IMR-90 (cell line): Measurements from ENCODE around the gene PYDC1. TPM values are rescaled to one million over a fixed set of nuclear protein-coding genes. Genes with fewer than 3 reads are reported as not detected.

ENCODE experiments used
- ATAC-seq: fragments of 200-7000 bp; cut with Tn5 transposase; 2 replicates; pipeline ENCODE4 v1.9.1; 2020; ENCODE audit warnings: low read depth, mild to moderate bottlenecking, moderate library complexity
- BruUV-seq: library from RNA; stranded (reverse); fragments of 400-500 nt; replicated peaks from 2 replicates; lab custom pipeline; 2021; lab: Mats Ljungman, UMichigan
- CTCF ChIA-PET: fragments of 300-600 bp; formaldehyde crosslinking; extraction: SDS; loops from one replicate; lab custom pipeline; 2021; ENCODE audit warnings: antibody characterized with exemption; lab: Yijun Ruan, JAX
- POLR2A ChIA-PET: fragments of 300-600 bp; sonication (Branson Sonifier 250); formaldehyde crosslinking; loops from one replicate; lab custom pipeline; 2022; ENCODE audit warnings: antibody characterized with exemption; ENCODE audit not compliant: unreplicated experiment; lab: Charles Lee
- DNase-seq: peaks from one replicate; pipeline ENCODE4 v3.0.0; 2013
- H2AFZ ChIP-seq: replicated peaks from 2 replicates; pipeline ENCODE3; 2013; ENCODE audit warnings: low read length, mild to moderate bottlenecking; ENCODE audit not compliant: poor library complexity
- H2AK5ac ChIP-seq: 2 replicates; pipeline ENCODE4 v1.6.1; 2013; ENCODE audit warnings: low read depth, low read length, inconsistent platforms
- H2AK9ac ChIP-seq: replicated peaks from 2 replicates; pipeline ENCODE3; 2013; ENCODE audit warnings: mild to moderate bottlenecking, low read depth, low read length, moderate library complexity; ENCODE audit not compliant: poor library complexity
- H2BK120ac ChIP-seq: 2 replicates; pipeline ENCODE4 v1.6.1; 2013; ENCODE audit warnings: low read depth, low read length, inconsistent platforms
- H2BK15ac ChIP-seq: 3 replicates; pipeline ENCODE4 v1.6.1; 2013; ENCODE audit warnings: low read depth, low read length, inconsistent platforms
- H2BK20ac ChIP-seq: 2 replicates; pipeline ENCODE4 v1.6.1; 2013; ENCODE audit warnings: low read depth, mild to moderate bottlenecking, inconsistent platforms, low read length, moderate library complexity
- H2BK5ac ChIP-seq: 2 replicates; pipeline ENCODE4 v1.6.1; 2013; ENCODE audit warnings: mild to moderate bottlenecking, low read depth, low read length, inconsistent platforms; ENCODE audit not compliant: poor library complexity, severe bottlenecking
- H3K14ac ChIP-seq: replicated peaks from 2 replicates; pipeline ENCODE4 v1.6.1; 2013; ENCODE audit warnings: low read depth, low read length, inconsistent platforms
- H3K18ac ChIP-seq: 2 replicates; pipeline ENCODE4 v1.6.1; 2013; ENCODE audit warnings: low read depth, low read length, control low read depth
- H3K23ac ChIP-seq: 2 replicates; pipeline ENCODE4 v1.6.1; 2013; ENCODE audit warnings: low read depth, low read length, inconsistent platforms
- H3K27ac ChIP-seq: 2 replicates; pipeline ENCODE4 v1.5.1; 2013; ENCODE audit warnings: mild to moderate bottlenecking, control low read depth, low read length; ENCODE audit not compliant: insufficient read depth
- H3K27me3 ChIP-seq: 2 replicates; pipeline ENCODE4 v1.6.1; 2013; ENCODE audit warnings: low read length; ENCODE audit not compliant: control insufficient read depth, insufficient read depth
- H3K36me3 ChIP-seq: 2 replicates; pipeline ENCODE4 v1.6.1; 2013; ENCODE audit warnings: low read length, mixed read lengths; ENCODE audit not compliant: control insufficient read depth, insufficient read depth
- H3K4ac ChIP-seq: 2 replicates; pipeline ENCODE4 v1.6.1; 2013; ENCODE audit warnings: low read depth, low read length, inconsistent platforms
- H3K4me1 ChIP-seq: 2 replicates; pipeline ENCODE4 v1.6.1; 2013; ENCODE audit warnings: low read length, mixed read lengths; ENCODE audit not compliant: control insufficient read depth, insufficient read depth
- H3K4me2 ChIP-seq: 2 replicates; pipeline ENCODE4 v1.6.1; 2013; ENCODE audit warnings: low read depth, mild to moderate bottlenecking, control low read depth, low read length, moderate library complexity
- H3K4me3 ChIP-seq: 2 replicates; pipeline ENCODE4 v1.5.1; 2013; ENCODE audit warnings: low read depth, mild to moderate bottlenecking, control low read depth, low read length, moderate library complexity; ENCODE audit not compliant: insufficient read depth
- H3K56ac ChIP-seq: 2 replicates; pipeline ENCODE4 v1.6.1; 2013; ENCODE audit warnings: low read length, inconsistent platforms; ENCODE audit not compliant: insufficient read depth; ENCODE audit errors: extremely low read depth
- H3K79me1 ChIP-seq, 2 experiments: 2 replicates each; pipeline ENCODE4 v1.6.1; 2013; ENCODE audit warnings: low read length in 2 of 2, inconsistent platforms in 1 of 2, low read depth in 1 of 2
- H3K9ac ChIP-seq: 2 replicates; pipeline ENCODE4 v1.6.1; 2013; ENCODE audit warnings: low read depth, low read length, control low read depth
- H3K9me1 ChIP-seq: 2 replicates; pipeline ENCODE4 v1.6.1; 2013; ENCODE audit warnings: low read length, inconsistent platforms; ENCODE audit not compliant: insufficient read depth
- H3K9me3 ChIP-seq: 2 replicates; pipeline ENCODE4 v1.6.1; 2013; ENCODE audit warnings: low read length; ENCODE audit not compliant: control insufficient read depth, insufficient read depth
- H4K20me1 ChIP-seq: 2 replicates; pipeline ENCODE4 v1.6.1; 2013; ENCODE audit warnings: low read length, inconsistent platforms; ENCODE audit not compliant: insufficient read depth
- H4K5ac ChIP-seq: 2 replicates; pipeline ENCODE4 v1.6.1; 2013; ENCODE audit warnings: mild to moderate bottlenecking, low read depth, low read length, control low read depth
- H4K8ac ChIP-seq, 2 experiments: 2 replicates each; pipeline ENCODE4 v1.6.1; 2013; ENCODE audit warnings: low read depth in 2 of 2, low read length in 2 of 2, control low read depth in 1 of 2, inconsistent platforms in 1 of 2
- H4K91ac ChIP-seq: 2 replicates; pipeline ENCODE4 v1.6.1; 2013; ENCODE audit warnings: low read depth, low read length, inconsistent platforms; ENCODE audit not compliant: insufficient read depth
- BHLHE40 ChIP-seq: fragments of 150-350 bp; IDR thresholded peaks from 2 replicates; pipeline ENCODE4 v1.6.1; 2016; ENCODE audit warnings: mild to moderate bottlenecking, low read depth, low read length
- MAFK ChIP-seq: IDR thresholded peaks from 2 replicates; pipeline ENCODE4 v1.6.1; 2012; ENCODE audit warnings: low read depth, low read length, improper control_type of control experiment
- MAZ ChIP-seq: IDR thresholded peaks from 2 replicates; pipeline ENCODE4 v1.6.1; 2012; ENCODE audit warnings: low read depth, mild to moderate bottlenecking, low read length, improper control_type of control experiment, moderate library complexity, borderline replicate concordance
- MXI1 ChIP-seq: IDR thresholded peaks from 2 replicates; pipeline ENCODE4 v1.6.1; 2012; ENCODE audit warnings: low read depth, mild to moderate bottlenecking, low read length, moderate library complexity, borderline replicate concordance
- SMC3 ChIP-seq: fragments of 150-350 bp; IDR thresholded peaks from 2 replicates; pipeline ENCODE4 v1.6.1; 2016; ENCODE audit warnings: low read depth, mild to moderate bottlenecking, antibody characterized with exemption, low read length, moderate library complexity
- USF2 ChIP-seq: fragments of 150-350 bp; IDR thresholded peaks from 2 replicates; pipeline ENCODE4 v1.6.1; 2017; ENCODE audit warnings: mild to moderate bottlenecking, antibody characterized with exemption, low read length, low read depth
- WGBS, 2 experiments: methylation state at CpG; one replicate each; pipeline versions ENCODE4 v1.1.5 to v1.1.7; 2013; ENCODE audit warnings: missing lambda C conversion rate in 2 of 2; ENCODE audit not compliant: insufficient read length in 1 of 2; ENCODE audit errors: extremely low coverage in 2 of 2; 5-methylcytosine and 5-hydroxymethylcytosine counted together
- dilution Hi-C: fragments of 300-500 bp; cut with HindIII; formaldehyde crosslinking; loops from one replicate; pipeline ENCODE4 v1.14.3; 2018; ENCODE audit warnings: low sequenced_read_pairs; ENCODE audit not compliant: unreplicated experiment
- in situ Hi-C: fragments of 300-500 bp; cut with MboI; formaldehyde crosslinking; loops from 3 replicates; pipeline ENCODE4 v1.14.3; 2019; ENCODE audit warnings: low sequenced_read_pairs, inconsistent platforms, mixed read lengths
- intact Hi-C: fragments of 100-400 bp; cut with micrococcal nuclease; formaldehyde crosslinking; loops from 2 replicates; pipeline ENCODE4 v1.10.0; 2022
- polyA plus RNA-seq, 3 experiments: library from polyadenylated mRNA; depleted of rRNA; stranded (reverse); fragments of >200 nt; gene quantifications; 2 replicates each; pipeline ENCODE4 v1.2.3, GENCODE V29; 2012; ENCODE audit warnings: low replicate concordance in 1 of 3
- total RNA-seq: library from RNA; depleted of rRNA; stranded (reverse); fragments of >200 nt; gene quantifications from 2 replicates; pipeline ENCODE4 v1.2.3, GENCODE V29; 2012

PYDC1 gene
- total and polyA plus RNA-seq, 2 of the 4 experiments (the other 2 are of a cell fraction): not detected

GRCh38 chr16:31191697-31192428 lies 25.1 kb downstream of the PYDC1 start (continued):
- no peak for TF ChIP-seq MXI1
- no peak for TF ChIP-seq MAFK
- no peak for TF ChIP-seq USF2

- H4K20me1 ChIP-seq: peaks cover 92% of the 10 kb centered on the region
- H3K9me3 ChIP-seq: no peaks in the 10 kb centered on the region
- no peak overlapping the region for H3K4ac ChIP-seq
- no peak overlapping the region for H2BK15ac ChIP-seq
- H2BK120ac ChIP-seq: no peak overlapping the region
- H3K36me3 ChIP-seq: peaks cover 91% of the 10 kb centered on the region
- H2BK20ac ChIP-seq: no peak overlapping the region
- H2AFZ ChIP-seq: no peak overlapping the region
- H2AK9ac ChIP-seq: no peak overlapping the region
- ChIA-PET POLR2A (no interaction called here), CTCF (no interaction called here)
- in situ Hi-C loops: loop anchor here (10.0 kb wide), 1 partner anchor 684 kb away; the partner anchor contains the start of gene ZNF267
- no peaks in the 10 kb centered on the region for H3K27me3 ChIP-seq
- no peak overlapping the region for H3K4me2 ChIP-seq
- no peak overlapping the region for H2BK5ac ChIP-seq
- peaks cover 4% of the 10 kb centered on the region; the same call in 1 of the 2 replicates for H3K9me1 ChIP-seq
- no peak overlapping the region for H3K27ac ChIP-seq
- no peak overlapping the region for H4K8ac ChIP-seq
- peaks cover 68 to 89% of the 10 kb centered on the region in 2 experiments for H3K79me1 ChIP-seq
- H2AK5ac ChIP-seq: no peak overlapping the region
- intact Hi-C loops: no loop called here
- H3K14ac ChIP-seq: no peak overlapping the region
- no peak for DNase-seq
- no peak overlapping the region for H3K9ac ChIP-seq
- H3K18ac ChIP-seq: no peak overlapping the region
- no peak overlapping the region for H4K5ac ChIP-seq
- H4K91ac ChIP-seq: no peak overlapping the region
- no peak overlapping the region for H3K23ac ChIP-seq
- dilution Hi-C loops: no loop called here
- H3K4me1 ChIP-seq: no peaks in the 10 kb centered on the region
- H3K4me3 ChIP-seq: no peak overlapping the region
- BruUV-seq: no TSS peak
- no peak for TF ChIP-seq MAZ
- no peak for TF ChIP-seq SMC3
- no peak for TF ChIP-seq BHLHE40
- no peak for ATAC-seq
- whole genome bisulfite sequencing, 2 experiments: 96% methylated on average over 14 of the region's 17 CpGs; no CpG with 5 or more reads in 1 of the 2 experiments
- H3K56ac ChIP-seq: no peak overlapping the region
Measured at GRCh38 chr16:31190818-31191444, 26.0 kb downstream of the PYDC1 start.
